SU-DHL-6 (cell line): Measurements from ENCODE around the gene CCDC7.

Experiments used
- EZH2phosphoT487 ChIP-seq: fragments of 200-600 bp; sonication (generic), shearing (Covaris generic); conservative IDR thresholded peaks from 2 replicates; pipeline ENCODE4 v1.6.1; 2018; ENCODE audit warnings: mild to moderate bottlenecking, antibody characterized with exemption, low read length, moderate library complexity, mixed read lengths
- TF ChIP-seq, protein P1 (sequence below): fragments of 200-600 bp; sonication (generic); IDR thresholded peaks from one replicate; pipeline ENCODE4 v1.5.1; 2017; ENCODE audit warnings: antibody characterized with exemption, mild to moderate bottlenecking, low read length, moderate library complexity; ENCODE audit not compliant: insufficient read depth, poor library complexity, severe bottlenecking

DNA sequence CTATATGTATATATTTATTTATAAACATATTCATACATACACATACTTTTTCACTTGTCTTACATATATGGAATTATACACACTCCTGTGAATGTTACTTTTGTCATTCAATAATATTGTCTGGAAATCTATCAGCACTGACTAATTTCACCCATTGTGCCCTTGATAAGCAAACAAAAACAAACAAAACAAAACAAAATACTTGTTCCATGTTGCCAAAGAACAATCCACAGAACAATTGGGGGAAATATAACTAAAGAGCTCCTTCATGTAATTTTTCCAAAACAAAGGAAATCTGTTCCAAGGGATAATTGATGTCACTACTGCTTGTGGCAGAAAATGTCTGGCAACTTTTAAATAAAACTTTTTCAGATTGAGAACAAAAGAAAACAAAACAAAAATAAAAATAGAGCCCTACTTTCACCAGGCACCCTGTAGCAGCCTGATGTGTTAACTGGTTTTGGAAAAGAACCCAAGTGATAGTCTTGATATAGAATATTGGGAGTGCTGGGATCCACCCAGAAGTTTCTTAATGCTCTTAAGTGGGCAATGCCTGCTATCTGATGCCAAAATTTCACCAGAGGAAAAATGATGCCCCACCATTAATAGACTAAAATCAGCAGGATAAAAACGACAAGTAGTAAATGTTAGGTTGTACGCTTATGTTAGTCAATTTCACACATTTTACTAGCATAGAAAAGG is 34.0 kb upstream of the CCDC7 start:
- TF ChIP-seq, protein P1, sequence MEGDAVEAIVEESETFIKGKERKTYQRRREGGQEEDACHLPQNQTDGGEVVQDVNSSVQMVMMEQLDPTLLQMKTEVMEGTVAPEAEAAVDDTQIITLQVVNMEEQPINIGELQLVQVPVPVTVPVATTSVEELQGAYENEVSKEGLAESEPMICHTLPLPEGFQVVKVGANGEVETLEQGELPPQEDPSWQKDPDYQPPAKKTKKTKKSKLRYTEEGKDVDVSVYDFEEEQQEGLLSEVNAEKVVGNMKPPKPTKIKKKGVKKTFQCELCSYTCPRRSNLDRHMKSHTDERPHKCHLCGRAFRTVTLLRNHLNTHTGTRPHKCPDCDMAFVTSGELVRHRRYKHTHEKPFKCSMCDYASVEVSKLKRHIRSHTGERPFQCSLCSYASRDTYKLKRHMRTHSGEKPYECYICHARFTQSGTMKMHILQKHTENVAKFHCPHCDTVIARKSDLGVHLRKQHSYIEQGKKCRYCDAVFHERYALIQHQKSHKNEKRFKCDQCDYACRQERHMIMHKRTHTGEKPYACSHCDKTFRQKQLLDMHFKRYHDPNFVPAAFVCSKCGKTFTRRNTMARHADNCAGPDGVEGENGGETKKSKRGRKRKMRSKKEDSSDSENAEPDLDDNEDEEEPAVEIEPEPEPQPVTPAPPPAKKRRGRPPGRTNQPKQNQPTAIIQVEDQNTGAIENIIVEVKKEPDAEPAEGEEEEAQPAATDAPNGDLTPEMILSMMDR: no peak
- TF ChIP-seq EZH2phosphoT487: no peak
